Right lobe of liver (tissue), 6 donors: ENCODE results near the gene CDC42BPG. TPM values are rescaled to one million over a fixed set of nuclear protein-coding genes. Genes with fewer than 3 reads are reported as not detected.
"Not testable (repeated sequence)": the region's sequence is repeated elsewhere in the genome, so short reads cannot be mapped to it uniquely, and the experiment has no call there.

Experiments used
- ATAC-seq, 4 donors: fragments of 200-7000 bp; cut with Tn5 transposase; one replicate each; pipeline ENCODE4 v1.9.1; 2020; ENCODE audit warnings: mild to moderate bottlenecking in 4 of 4, moderate library complexity in 4 of 4
- DNase-seq, 3 donors: peaks; one replicate each; pipeline ENCODE4 v3.0.0-alpha.2; 2020
- H3K27ac ChIP-seq, 3 donors: fragments of 200-600 bp; one replicate each; pipeline ENCODE4 v1.8.0; 2022
- H3K27me3 ChIP-seq, 2 donors: fragments of 200-600 bp; one replicate each; pipeline ENCODE4 v1.8.0; 2022
- H3K36me3 ChIP-seq, 4 donors: fragments of 200-600 bp; sonication (generic) in 1 of 4; one replicate each; pipeline versions ENCODE4 v1.5.1 to v1.8.0; 2017 to 2022; ENCODE audit warnings: control low read depth in 1 of 4
- H3K4me1 ChIP-seq, 4 donors: fragments of 200-600 bp; sonication (generic) in 1 of 4; one replicate each; pipeline versions ENCODE4 v1.5.1 to v1.8.0; 2017 to 2022; ENCODE audit warnings: control low read depth in 1 of 4
- H3K4me3 ChIP-seq, 3 donors: fragments of 200-600 bp; one replicate each; pipeline ENCODE4 v1.8.0; 2022
- H3K9me3 ChIP-seq, 4 donors: fragments of 200-600 bp; sonication (generic) in 1 of 4; one replicate each; pipeline versions ENCODE4 v1.5.1 to v1.8.0; 2017 to 2022; ENCODE audit warnings: control low read depth in 1 of 4
- CTCF ChIP-seq, 4 donors: fragments of 200-600 bp in 3 of 4; fragments of 450-650 bp in 1 of 4; IDR thresholded peaks; one replicate each; pipeline versions ENCODE4 v1.5.1 to v1.8.0; 2016 to 2022; ENCODE audit warnings: antibody characterized with exemption in 4 of 4, mild to moderate bottlenecking in 2 of 4
- POLR2A ChIP-seq: fragments of 450-650 bp; IDR thresholded peaks from one replicate; pipeline ENCODE4 v1.6.1; 2017; ENCODE audit warnings: antibody characterized with exemption, mild to moderate bottlenecking
- WGBS: methylation state at CpG from one replicate; pipeline ENCODE4 v1.1.6; 2018; ENCODE audit warnings: low coverage, low lambda C conversion rate; ENCODE audit not compliant: insufficient coverage; ENCODE audit errors: missing lambda C conversion rate; 5-methylcytosine and 5-hydroxymethylcytosine counted together
- intact Hi-C, 2 donors: fragments of 100-400 bp; cut with DNase I; formaldehyde crosslinking; loops; one replicate each; pipeline versions ENCODE4 v1.11.2 to v1.14.1; 2022
- total RNA-seq, 6 experiments: library from RNA; depleted of rRNA in 2 of 6; stranded (reverse); fragments of >200 nt in 2 of 6; fragmentation: NEBNext Ultra II Directional in 3 of 6; extraction: Animal tissue kit (Norgen Biotek cat#: 25700) in 3 of 6; gene quantifications; one replicate each; pipeline versions ENCODE4 v1.1.0 to v1.2.4, GENCODE V29; 2016 to 2023
- donor health status: DM: no; HTN: yes; CAD: no.
- donor health status: DM: no; HTN: no; CAD: no.
- donor health status: DM: no; HTN: no; CAD: no.
- donor health status: DM: no; HTN: yes; CAD: no.
- donor health status: DM: no; HTN: yes; CAD: no.

Gene CDC42BPG
- total RNA-seq, 6 experiments from 2014 or later: 0.63 to 1.1 (median 0.99) TPM

- TF ChIP-seq CTCF (IDR thresholded peaks at IDR 0.05): no peak
- TF ChIP-seq POLR2A: no peak
- H3K27me3 ChIP-seq: no peaks in the 10 kb centered on the region
- intact Hi-C loops: no loop called here
- no peak for ATAC-seq
- H3K27ac ChIP-seq: no peak overlapping the region
- no CpG with 5 or more reads among the region's 7 CpGs for whole genome bisulfite sequencing
- H3K4me1 ChIP-seq: no peaks in the 10 kb centered on the region
- H3K9me3 ChIP-seq: no peaks in the 10 kb centered on the region
- no peak overlapping the region for H3K4me3 ChIP-seq
- DNase-seq: no peak
- no peaks in the 10 kb centered on the region for H3K36me3 ChIP-seq
These were observed 18.4 kb downstream of the CDC42BPG start for GRCh38 chr11:64826062-64826461.

GRCh38 chr11:64823568-64824119 lies 20.8 kb downstream of the CDC42BPG start:
- 65% methylated on average over 7 of the region's 11 CpGs for WGBS
- H3K27me3 ChIP-seq: no peaks in the 10 kb centered on the region
- no peaks in the 10 kb centered on the region for H3K36me3 ChIP-seq
- no peak for DNase-seq
- no peaks in the 10 kb centered on the region for H3K9me3 ChIP-seq
- H3K4me1 ChIP-seq: no peaks in the 10 kb centered on the region
- no peak overlapping the region for H3K4me3 ChIP-seq
- no peak for ATAC-seq
- intact Hi-C loops: no loop called here
- H3K27ac ChIP-seq: no peak overlapping the region
- TF ChIP-seq CTCF (IDR thresholded peaks at IDR 0.05) (no peak), POLR2A (no peak)

- Histone ChIP-seq H3K36me3 (no peaks in the 10 kb centered on the region), H3K9me3 (no peaks in the 10 kb centered on the region), H3K27ac (no peak overlapping the region), H3K4me1 (peaks cover 0 to 12% (median 0%) of the 10 kb centered on the region in 4 donors), H3K4me3 (no peak overlapping the region), H3K27me3 (no peaks in the 10 kb centered on the region)
- DNase-seq: no peak
- 84% methylated on average over 3 of the region's 3 CpGs for WGBS
- intact Hi-C loops: no loop called here
- TF ChIP-seq POLR2A: no peak
- no peak for TF ChIP-seq CTCF (IDR thresholded peaks at IDR 0.05)
- no peak for ATAC-seq
These were observed 27.0 kb downstream of the CDC42BPG start for GRCh38 chr11:64817476-64817875.

GRCh38 chr11:64815433-64815832 lies 29.0 kb downstream of the CDC42BPG start:
- H3K9me3 ChIP-seq, H3K27me3 ChIP-seq, intact Hi-C loops, H3K27ac ChIP-seq, H3K4me3 ChIP-seq, H3K36me3 ChIP-seq: not testable (repeated sequence)
- 47% methylated on average over 5 of the region's 5 CpGs for WGBS
- peak in 1 of 3 donors; percentile 58 for DNase-seq
- peaks cover 0 to 12% (median 0%) of the 10 kb centered on the region in 4 donors for H3K4me1 ChIP-seq
- ATAC-seq: peak; percentile 64 to 72 (median 70)

GRCh38 chr11:64814712-64815187 lies 29.7 kb downstream of the CDC42BPG start:
- Histone ChIP-seq H3K27ac (no peak overlapping the region), H3K4me1 (peaks cover 0 to 14% (median 0%) of the 10 kb centered on the region in 4 donors), H3K36me3 (no peaks in the 10 kb centered on the region), H3K4me3 (no peak overlapping the region), H3K27me3 (no peaks in the 10 kb centered on the region), H3K9me3 (no peaks in the 10 kb centered on the region)
- DNase-seq (no peak), ATAC-seq (no peak)
- WGBS: 75% methylated on average over 6 of the region's 7 CpGs
- TF ChIP-seq POLR2A: no peak
- no peak for TF ChIP-seq CTCF (IDR thresholded peaks at IDR 0.05)
- intact Hi-C loops: no loop called here
